ENCODE results near the gene IMPACT. TPM values are rescaled to one million over a fixed set of nuclear protein-coding genes. Genes with fewer than 3 reads are reported as not detected.

IMPACT gene
- total and polyA plus RNA-seq, 2 donors (not counting 1 experiment from before 2014, with no cell fraction given), result 5.0 to 11.1 TPM

DNA sequence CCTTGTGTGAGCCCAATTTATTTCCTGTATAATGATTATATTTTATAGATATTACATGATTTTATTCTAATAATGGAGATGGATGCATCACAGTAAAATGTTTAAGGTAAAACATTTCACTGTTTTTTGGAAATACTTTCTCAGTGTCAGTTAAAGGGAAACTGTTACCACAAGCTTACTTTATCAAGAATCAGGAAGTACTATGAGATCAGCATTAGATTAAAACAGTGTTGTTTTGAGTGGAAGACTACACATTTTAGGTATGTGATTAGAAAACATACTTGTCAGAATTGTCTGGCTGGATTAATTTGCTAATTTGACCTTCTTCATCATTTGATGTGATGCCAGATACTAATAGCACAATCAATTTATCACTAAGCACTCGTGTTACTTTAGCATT lies 33.9 kb downstream of the IMPACT start, which contains the start of gene HRH4:
Gene HRH4, plus strand, starts transcription at position 250 of the 400 bp plus-strand sequence. Its CDS starts 92 bp downstream, at position 342.
- DNase-seq (no peak), ATAC-seq (ENCODE audit: low read depth) (no peak)
- POLR2A ChIA-PET, result no interaction called here
- no peak within 1 kb of the TSS for H3K27ac ChIP-seq (ENCODE audit: low read length in 2 of 2)
- H3K4me1 Mint-ChIP-seq, result no peaks in the 10 kb centered on the region
- WGBS (ENCODE audit: insufficient coverage), result no CpG with 5 or more reads among the region's 1 CpG
- no peak within 1 kb of the TSS for H3K4me3 Mint-ChIP-seq
- H3K27me3 Mint-ChIP-seq, result peaks cover 9% of the 10 kb centered on the region
- no peak within 1 kb of the TSS for H2AFZ ChIP-seq (ENCODE audit: insufficient read depth, low read depth, low read length, poor library complexity, severe bottlenecking)
- no peak within 1 kb of the TSS for H3K4me2 ChIP-seq (replicated peaks; ENCODE audit: low read depth, low read length, poor library complexity, severe bottlenecking)
- H4K20me1 ChIP-seq (ENCODE audit: control insufficient read depth, insufficient read depth, low read length, poor library complexity, severe bottlenecking), result no peaks in the 10 kb centered on the region
- H3K36me3 ChIP-seq (replicated peaks in 1 of 2; ENCODE audit: control extremely low read depth in 1 of 2, control insufficient read depth in 1 of 2, extremely low read depth in 1 of 2, insufficient read depth in 2 of 2, low read length in 1 of 2), result no peaks in the 10 kb centered on the region
- no peak for TF ChIP-seq EZH2 (IDR thresholded peaks at IDR 0.05; ENCODE audit: borderline replicate concordance, insufficient read depth, low read depth, low read length, poor library complexity, severe bottlenecking)
- TF ChIP-seq, protein P1, sequence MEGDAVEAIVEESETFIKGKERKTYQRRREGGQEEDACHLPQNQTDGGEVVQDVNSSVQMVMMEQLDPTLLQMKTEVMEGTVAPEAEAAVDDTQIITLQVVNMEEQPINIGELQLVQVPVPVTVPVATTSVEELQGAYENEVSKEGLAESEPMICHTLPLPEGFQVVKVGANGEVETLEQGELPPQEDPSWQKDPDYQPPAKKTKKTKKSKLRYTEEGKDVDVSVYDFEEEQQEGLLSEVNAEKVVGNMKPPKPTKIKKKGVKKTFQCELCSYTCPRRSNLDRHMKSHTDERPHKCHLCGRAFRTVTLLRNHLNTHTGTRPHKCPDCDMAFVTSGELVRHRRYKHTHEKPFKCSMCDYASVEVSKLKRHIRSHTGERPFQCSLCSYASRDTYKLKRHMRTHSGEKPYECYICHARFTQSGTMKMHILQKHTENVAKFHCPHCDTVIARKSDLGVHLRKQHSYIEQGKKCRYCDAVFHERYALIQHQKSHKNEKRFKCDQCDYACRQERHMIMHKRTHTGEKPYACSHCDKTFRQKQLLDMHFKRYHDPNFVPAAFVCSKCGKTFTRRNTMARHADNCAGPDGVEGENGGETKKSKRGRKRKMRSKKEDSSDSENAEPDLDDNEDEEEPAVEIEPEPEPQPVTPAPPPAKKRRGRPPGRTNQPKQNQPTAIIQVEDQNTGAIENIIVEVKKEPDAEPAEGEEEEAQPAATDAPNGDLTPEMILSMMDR (IDR thresholded peaks at IDR 0.05), result no peak
- H3K4me3 ChIP-seq (ENCODE audit: control extremely low read depth in 1 of 5, extremely low read depth in 1 of 5, insufficient read depth in 1 of 5, low read depth in 2 of 5, low read length in 4 of 5), result no peak within 1 kb of the TSS
- no peak within 1 kb of the TSS for H3K9ac ChIP-seq (ENCODE audit: low read length)
- no peaks in the 10 kb centered on the region for H3K9me3 ChIP-seq (ENCODE audit: control extremely low read depth in 1 of 3, control insufficient read depth in 2 of 3, insufficient read depth in 1 of 3, low read length in 2 of 3)
- no peaks in the 10 kb centered on the region for H3K79me2 ChIP-seq (ENCODE audit: control insufficient read depth, insufficient read depth, low read length)
- H3K4me1 ChIP-seq (ENCODE audit: control insufficient read depth in 2 of 2, insufficient read depth in 2 of 2, low read length in 2 of 2), result no peaks in the 10 kb centered on the region
- intact Hi-C loops (cut with micrococcal nuclease), result no loop called here
- no peak within 1 kb of the TSS for H3K27ac Mint-ChIP-seq
- no peaks in the 10 kb centered on the region for H3K27me3 ChIP-seq (replicated peaks in 1 of 4; ENCODE audit: control extremely low read depth in 1 of 4, control insufficient read depth in 3 of 4, insufficient read depth in 4 of 4, low read length in 3 of 4)
- CTCF ChIA-PET, result interaction anchor here (1.5 kb wide), 1 partner anchor 29 kb away, joined by 4 read pairs; no protein-coding TSS in a partner anchor
- H3K9me3 Mint-ChIP-seq (ENCODE audit: insufficient read depth), result no peaks in the 10 kb centered on the region

DNA sequence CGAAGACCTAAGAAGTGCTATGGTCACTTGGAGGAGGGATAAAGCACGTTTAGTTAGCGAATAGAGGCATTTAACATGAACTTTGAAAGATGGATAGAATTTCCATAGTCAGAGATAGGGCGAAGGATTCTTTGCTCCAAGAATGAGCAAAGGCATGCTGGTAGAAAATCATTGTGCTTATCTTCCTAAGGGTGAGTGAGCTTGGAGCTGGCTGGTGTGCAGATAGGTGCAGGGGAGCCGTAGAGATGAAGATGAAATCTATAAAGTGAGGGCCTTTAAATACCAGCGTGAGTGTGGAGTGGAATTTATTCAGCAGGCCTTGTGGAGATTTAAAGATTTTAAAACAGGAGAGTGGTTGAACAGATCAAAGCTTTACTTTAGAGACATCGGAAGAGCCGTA lies 35.5 kb downstream of the IMPACT start:
- H3K27ac Mint-ChIP-seq, result no peak overlapping the region

More for the DNA sequence above, 35.5 kb downstream of the IMPACT start:
- CTCF ChIA-PET, result interaction anchor here (1.2 kb wide), 1 partner anchor 23 kb away, joined by 3 read pairs; no protein-coding TSS in a partner anchor
- Histone ChIP-seq H4K20me1 (ENCODE audit: control insufficient read depth, insufficient read depth, low read length, poor library complexity, severe bottlenecking) (no peaks in the 10 kb centered on the region), H3K27me3 (replicated peaks in 1 of 4; ENCODE audit: control extremely low read depth in 1 of 4, control insufficient read depth in 3 of 4, insufficient read depth in 4 of 4, low read length in 3 of 4) (no peaks in the 10 kb centered on the region), H3K36me3 (replicated peaks in 1 of 2; ENCODE audit: control extremely low read depth in 1 of 2, control insufficient read depth in 1 of 2, extremely low read depth in 1 of 2, insufficient read depth in 2 of 2, low read length in 1 of 2) (no peaks in the 10 kb centered on the region), H3K4me3 (ENCODE audit: control extremely low read depth in 1 of 5, extremely low read depth in 1 of 5, insufficient read depth in 1 of 5, low read depth in 2 of 5, low read length in 4 of 5) (no peak overlapping the region), H3K4me2 (replicated peaks; ENCODE audit: low read depth, low read length, poor library complexity, severe bottlenecking) (no peak overlapping the region), H3K9me3 (ENCODE audit: control extremely low read depth in 1 of 3, control insufficient read depth in 2 of 3, insufficient read depth in 1 of 3, low read length in 2 of 3) (peaks cover 0 to 1% (median 0%) of the 10 kb centered on the region in 3 donors), H3K4me1 (ENCODE audit: control insufficient read depth in 2 of 2, insufficient read depth in 2 of 2, low read length in 2 of 2) (no peaks in the 10 kb centered on the region), H3K27ac (ENCODE audit: low read length in 2 of 2) (no peak overlapping the region), H3K9ac (ENCODE audit: low read length) (no peak overlapping the region), H2AFZ (ENCODE audit: insufficient read depth, low read depth, low read length, poor library complexity, severe bottlenecking) (no peak overlapping the region), H3K79me2 (ENCODE audit: control insufficient read depth, insufficient read depth, low read length) (no peaks in the 10 kb centered on the region)
- Mint-ChIP-seq H3K4me1 (no peaks in the 10 kb centered on the region), H3K27me3 (peaks cover 11% of the 10 kb centered on the region), H3K9me3 (ENCODE audit: insufficient read depth) (no peaks in the 10 kb centered on the region), H3K4me3 (no peak overlapping the region)
- no peak for DNase-seq
- 97% methylated on average over 8 of the region's 8 CpGs for WGBS (ENCODE audit: insufficient coverage)
- TF ChIP-seq EZH2 (IDR thresholded peaks at IDR 0.05; ENCODE audit: borderline replicate concordance, insufficient read depth, low read depth, low read length, poor library complexity, severe bottlenecking), result no peak
- TF ChIP-seq, protein P1 (IDR thresholded peaks at IDR 0.05), result no peak
- no peak for ATAC-seq (ENCODE audit: low read depth)
- intact Hi-C loops (cut with micrococcal nuclease), result no loop called here
- POLR2A ChIA-PET, result no interaction called here
